Nephron (organoid): Measurements from ENCODE around the gene SLC16A5.

Experiments
- H3K27ac Mint-ChIP-seq, 3 experiments: 2 replicates each; pipeline ENCODE4 v1.8.0; 2020; ENCODE audit warnings: mixed read lengths in 3 of 3, mild to moderate bottlenecking in 2 of 3, moderate library complexity in 1 of 3
- H3K27me3 Mint-ChIP-seq: 2 replicates; pipeline ENCODE4 v1.8.0; 2021; ENCODE audit warnings: low read depth, mild to moderate bottlenecking, moderate library complexity, mixed read lengths
- H3K36me3 Mint-ChIP-seq: 2 replicates; pipeline ENCODE4 v1.8.0; 2020; ENCODE audit warnings: low read depth, mixed read lengths
- H3K4me1 Mint-ChIP-seq: 2 replicates; pipeline ENCODE4 v1.8.0; 2020; ENCODE audit warnings: mixed read lengths
- H3K4me3 Mint-ChIP-seq, 3 experiments: 2 replicates each; pipeline ENCODE4 v1.8.0; 2020; ENCODE audit warnings: mild to moderate bottlenecking in 3 of 3, mixed read lengths in 3 of 3, moderate library complexity in 2 of 3
- H3K9me3 Mint-ChIP-seq: 2 replicates; pipeline ENCODE4 v1.8.0; 2020; ENCODE audit warnings: mixed read lengths
- CTCF ChIP-seq, 3 experiments: fragments of 200-600 bp; sonication (generic); IDR thresholded peaks; one replicate each; pipeline ENCODE4 v1.5.0; 2021; ENCODE audit warnings: antibody characterized with exemption in 3 of 3; ENCODE audit not compliant: unreplicated experiment in 3 of 3

Gene SLC16A5

GRCh38 chr17:75063201-75063600 is 24.6 kb upstream of the SLC16A5 start:
- Mint-ChIP-seq H3K4me3 (no peak overlapping the region), H3K36me3 (peaks cover 57% of the 10 kb centered on the region), H3K9me3 (no peaks in the 10 kb centered on the region), H3K4me1 (peaks cover 15% of the 10 kb centered on the region), H3K27ac (no peak overlapping the region), H3K27me3 (no peaks in the 10 kb centered on the region)
- TF ChIP-seq CTCF (IDR thresholded peaks at IDR 0.05; ENCODE audit: unreplicated experiment in 3 of 3), result no peak

GRCh38 chr17:75063626-75064025 is 24.1 kb upstream of the SLC16A5 start:
- peaks cover 15% of the 10 kb centered on the region for H3K4me1 Mint-ChIP-seq
- no peaks in the 10 kb centered on the region for H3K9me3 Mint-ChIP-seq
- H3K27ac Mint-ChIP-seq, result no peak overlapping the region
- no peak overlapping the region for H3K4me3 Mint-ChIP-seq
- TF ChIP-seq CTCF (IDR thresholded peaks at IDR 0.05; ENCODE audit: unreplicated experiment in 3 of 3), result no peak
- peaks cover 57% of the 10 kb centered on the region for H3K36me3 Mint-ChIP-seq
- no peaks in the 10 kb centered on the region for H3K27me3 Mint-ChIP-seq

GRCh38 chr17:75064040-75064439 is 23.7 kb upstream of the SLC16A5 start:
- H3K36me3 Mint-ChIP-seq, result peaks cover 57% of the 10 kb centered on the region

GRCh38 chr17:75064460-75064859 is 23.3 kb upstream of the SLC16A5 start:
- peaks cover 56% of the 10 kb centered on the region for H3K36me3 Mint-ChIP-seq
- no peak overlapping the region for H3K27ac Mint-ChIP-seq
- H3K4me3 Mint-ChIP-seq, result no peak overlapping the region
- H3K27me3 Mint-ChIP-seq, result no peaks in the 10 kb centered on the region
- H3K4me1 Mint-ChIP-seq, result peaks cover 13% of the 10 kb centered on the region
- TF ChIP-seq CTCF (IDR thresholded peaks at IDR 0.05; ENCODE audit: unreplicated experiment in 3 of 3), result no peak
- H3K9me3 Mint-ChIP-seq, result no peaks in the 10 kb centered on the region

More at GRCh38 chr17:75064040-75064439, 23.7 kb upstream of the SLC16A5 start:
- Mint-ChIP-seq H3K4me1 (peaks cover 15% of the 10 kb centered on the region), H3K27me3 (no peaks in the 10 kb centered on the region), H3K4me3 (no peak overlapping the region), H3K9me3 (no peaks in the 10 kb centered on the region), H3K27ac (no peak overlapping the region)
- TF ChIP-seq CTCF (IDR thresholded peaks at IDR 0.05; ENCODE audit: unreplicated experiment in 3 of 3), result no peak

- H3K4me1 Mint-ChIP-seq, result peaks cover 7% of the 10 kb centered on the region
- H3K27ac Mint-ChIP-seq, result no peak overlapping the region
- H3K9me3 Mint-ChIP-seq, result no peaks in the 10 kb centered on the region
- TF ChIP-seq CTCF (IDR thresholded peaks at IDR 0.05; ENCODE audit: unreplicated experiment in 3 of 3), result no peak
- H3K4me3 Mint-ChIP-seq, result no peak overlapping the region
- H3K27me3 Mint-ChIP-seq, result no peaks in the 10 kb centered on the region
- H3K36me3 Mint-ChIP-seq, result peaks cover 50% of the 10 kb centered on the region
These were observed 22.7 kb upstream of the SLC16A5 start for GRCh38 chr17:75064867-75065561.

GRCh38 chr17:75065562-75066151 is 22.1 kb upstream of the SLC16A5 start:
- TF ChIP-seq CTCF (IDR thresholded peaks at IDR 0.05; ENCODE audit: unreplicated experiment in 3 of 3), result no peak
- H3K27ac Mint-ChIP-seq, result no peak overlapping the region
- no peaks in the 10 kb centered on the region for H3K27me3 Mint-ChIP-seq
- no peak overlapping the region for H3K4me3 Mint-ChIP-seq
- H3K4me1 Mint-ChIP-seq, result peaks cover 4% of the 10 kb centered on the region
- no peaks in the 10 kb centered on the region for H3K9me3 Mint-ChIP-seq
- H3K36me3 Mint-ChIP-seq, result peaks cover 46% of the 10 kb centered on the region
